HG02938 (cell line): ENCODE measurements around the gene AGAP9.
"Not testable (repeated sequence)": the region's sequence is repeated elsewhere in the genome, so short reads cannot be mapped to it uniquely, and the experiment has no call there.

Source experiments
- ATAC-seq: cut with Tn5 transposase; IDR thresholded peaks from one replicate; pipeline ENCODE4 v1.9.1; 2021; ENCODE audit warnings: mild to moderate bottlenecking, moderate library complexity; ENCODE audit not compliant: unreplicated experiment

AGAP9 gene

GRCh38 chr10:47489630-47490029, 33.8 kb downstream of the AGAP9 start:
- not testable (repeated sequence) for ATAC-seq

GRCh38 chr10:47485943-47486342, 37.5 kb downstream of the AGAP9 start:
- not testable (repeated sequence) for ATAC-seq

GRCh38 chr10:47484786-47485185, 38.7 kb downstream of the AGAP9 start:
- not testable (repeated sequence) for ATAC-seq

- ATAC-seq = not testable (repeated sequence)
Observed at GRCh38 chr10:47483923-47484322, 39.5 kb downstream of the AGAP9 start, which contains the start of gene ANXA8. Gene ANXA8, minus strand, starts transcription at chr10:47484115. Its CDS starts 182 bp downstream, at chr10:47483933.

GRCh38 chr10:47482367-47482766, 41.1 kb downstream of the AGAP9 start:
- ATAC-seq = not testable (repeated sequence)

GRCh38 chr10:47481768-47482181, 41.7 kb downstream of the AGAP9 start:
- ATAC-seq = not testable (repeated sequence)

- ATAC-seq = not testable (repeated sequence)
Observed at GRCh38 chr10:47481182-47481766, 42.2 kb downstream of the AGAP9 start.

GRCh38 chr10:47480133-47480532, 43.3 kb downstream of the AGAP9 start:
- ATAC-seq = not testable (repeated sequence)

GRCh38 chr10:47478114-47478513, 45.3 kb downstream of the AGAP9 start:
- not testable (repeated sequence) for ATAC-seq

- ATAC-seq = not testable (repeated sequence)
Observed at GRCh38 chr10:47477078-47477477, 46.4 kb downstream of the AGAP9 start.

GRCh38 chr10:47475101-47475500, 48.3 kb downstream of the AGAP9 start:
- ATAC-seq = not testable (repeated sequence)

- ATAC-seq = not testable (repeated sequence)
Observed at GRCh38 chr10:47473516-47473915, 49.9 kb downstream of the AGAP9 start.

GRCh38 chr10:47472647-47473046, 50.8 kb downstream of the AGAP9 start:
- not testable (repeated sequence) for ATAC-seq

- not testable (repeated sequence) for ATAC-seq
Observed at GRCh38 chr10:47472072-47472471, 51.4 kb downstream of the AGAP9 start.

GRCh38 chr10:47468731-47469528, 54.5 kb downstream of the AGAP9 start:
- ATAC-seq = not testable (repeated sequence)

GRCh38 chr10:47467957-47468356, 55.5 kb downstream of the AGAP9 start:
- not testable (repeated sequence) for ATAC-seq

GRCh38 chr10:47467458-47467857, 56.0 kb downstream of the AGAP9 start:
- ATAC-seq = not testable (repeated sequence)

GRCh38 chr10:47465216-47465917, 58.1 kb downstream of the AGAP9 start:
- not testable (repeated sequence) for ATAC-seq

GRCh38 chr10:47462577-47463358, 60.7 kb downstream of the AGAP9 start:
- not testable (repeated sequence) for ATAC-seq

- not testable (repeated sequence) for ATAC-seq
Observed at GRCh38 chr10:47461261-47461687, 62.2 kb downstream of the AGAP9 start.
